Measurements from ENCODE around the gene CCNY. TPM values are rescaled to one million over a fixed set of nuclear protein-coding genes. Genes with fewer than 3 reads are reported as not detected.
"Not testable (repeated sequence)": the region's sequence is repeated elsewhere in the genome, so short reads cannot be mapped to it uniquely, and the experiment has no call there.

The CCNY gene
- polyA plus RNA-seq (ENCODE audit: insufficient read length in 4 of 4): 100 to 1,000 TPM; 100 to 118 (median 113) TPM

GRCh38 chr10:35336084-35336831 lies at the start of gene CCNY:
Gene CCNY (plus strand): TSS chr10:35336509. CDS start chr10:35337054, 545 bp downstream.
- peak; percentile 40 to 49 (median 48) for DNase-seq (ENCODE audit: low read depth in 4 of 4, low spot score in 3 of 4)

GRCh38 chr10:35289198-35289597 lies 47.1 kb upstream of the CCNY start:
- no peak for DNase-seq (ENCODE audit: low read depth in 4 of 4, low spot score in 3 of 4)

- DNase-seq (ENCODE audit: low read depth in 4 of 4, low spot score in 3 of 4): no peak
Observed at GRCh38 chr10:35294506-35294905, 41.8 kb upstream of the CCNY start.

- no peak for DNase-seq (ENCODE audit: low read depth in 4 of 4, low spot score in 3 of 4)
Observed at GRCh38 chr10:35299016-35299415, 37.3 kb upstream of the CCNY start.

GRCh38 chr10:35300063-35300699 lies 36.1 kb upstream of the CCNY start:
- DNase-seq (ENCODE audit: low read depth in 4 of 4, low spot score in 3 of 4): no peak

- no peak for DNase-seq (ENCODE audit: low read depth in 4 of 4, low spot score in 3 of 4)
Observed at GRCh38 chr10:35304649-35305048, 31.7 kb upstream of the CCNY start.

GRCh38 chr10:35306852-35307251 lies 29.5 kb upstream of the CCNY start:
- peak in 1 of 4 donors; percentile 10 for DNase-seq (ENCODE audit: low read depth in 4 of 4, low spot score in 3 of 4)

- no peak for DNase-seq (ENCODE audit: low read depth in 4 of 4, low spot score in 3 of 4)
Observed at GRCh38 chr10:35307297-35307696, 29.0 kb upstream of the CCNY start.

- no peak for DNase-seq (ENCODE audit: low read depth in 4 of 4, low spot score in 3 of 4)
Observed at GRCh38 chr10:35308809-35309208, 27.5 kb upstream of the CCNY start.

GRCh38 chr10:35314142-35314541 lies 22.2 kb upstream of the CCNY start:
- DNase-seq (ENCODE audit: low read depth in 4 of 4, low spot score in 3 of 4): not testable (repeated sequence)

- DNase-seq (ENCODE audit: low read depth in 4 of 4, low spot score in 3 of 4): not testable (repeated sequence)
Observed at GRCh38 chr10:35315235-35315634, 21.1 kb upstream of the CCNY start.

GRCh38 chr10:35316218-35316967 lies 19.9 kb upstream of the CCNY start:
- no peak for DNase-seq (ENCODE audit: low read depth in 4 of 4, low spot score in 3 of 4)

- DNase-seq (ENCODE audit: low read depth in 4 of 4, low spot score in 3 of 4): no peak
Observed at GRCh38 chr10:35318551-35318950, 17.8 kb upstream of the CCNY start.

- no peak for DNase-seq (ENCODE audit: low read depth in 4 of 4, low spot score in 3 of 4)
Observed at GRCh38 chr10:35320341-35320740, 16.0 kb upstream of the CCNY start.

GRCh38 chr10:35322636-35323035 lies 13.7 kb upstream of the CCNY start:
- no peak for DNase-seq (ENCODE audit: low read depth in 4 of 4, low spot score in 3 of 4)

- no peak for DNase-seq (ENCODE audit: low read depth in 4 of 4, low spot score in 3 of 4)
Observed at GRCh38 chr10:35324196-35324595, 12.1 kb upstream of the CCNY start.

GRCh38 chr10:35326466-35327235 lies 9.7 kb upstream of the CCNY start:
- DNase-seq (ENCODE audit: low read depth in 4 of 4, low spot score in 3 of 4): no peak

GRCh38 chr10:35327790-35328403 lies 8.4 kb upstream of the CCNY start:
- DNase-seq (ENCODE audit: low read depth in 4 of 4, low spot score in 3 of 4): no peak

GRCh38 chr10:35328404-35329037 lies 7.8 kb upstream of the CCNY start:
- no peak for DNase-seq (ENCODE audit: low read depth in 4 of 4, low spot score in 3 of 4)

- DNase-seq (ENCODE audit: low read depth in 4 of 4, low spot score in 3 of 4): no peak
Observed at GRCh38 chr10:35329520-35329919, 6.8 kb upstream of the CCNY start.
